Muscle layer of colon (tissue), 2 donors: ENCODE data around the gene COPE.

Experiments used
- H3K27ac ChIP-seq: one replicate; pipeline ENCODE4 v1.7.0; 2013; ENCODE audit warnings: low read depth, mild to moderate bottlenecking, low read length, moderate library complexity
- H3K27me3 ChIP-seq, 2 donors: one replicate each; pipeline ENCODE4 v1.7.0; 2013; ENCODE audit warnings: low read length in 2 of 2, mild to moderate bottlenecking in 2 of 2; ENCODE audit not compliant: insufficient read depth in 2 of 2, control insufficient read depth in 1 of 2
- H3K36me3 ChIP-seq: one replicate; pipeline ENCODE4 v1.7.0; 2013; ENCODE audit warnings: mild to moderate bottlenecking, low read length; ENCODE audit not compliant: insufficient read depth
- H3K4me1 ChIP-seq: one replicate; pipeline ENCODE4 v1.7.0; 2013; ENCODE audit warnings: mild to moderate bottlenecking, low read length; ENCODE audit not compliant: insufficient read depth
- H3K4me3 ChIP-seq, 2 donors: one replicate each; pipeline ENCODE4 v1.7.0; 2013; ENCODE audit warnings: low read length in 2 of 2, low read depth in 1 of 2, mild to moderate bottlenecking in 1 of 2, moderate library complexity in 1 of 2
- H3K9ac ChIP-seq: one replicate; pipeline ENCODE4 v1.7.0; 2013; ENCODE audit warnings: low read length
- H3K9me3 ChIP-seq: one replicate; pipeline ENCODE4 v1.7.0; 2013; ENCODE audit warnings: mild to moderate bottlenecking, low read length
- donor health status: abdominal sarcoma.
- donor health status: Adenocarcinoma of cecum.

Gene COPE

DNA sequence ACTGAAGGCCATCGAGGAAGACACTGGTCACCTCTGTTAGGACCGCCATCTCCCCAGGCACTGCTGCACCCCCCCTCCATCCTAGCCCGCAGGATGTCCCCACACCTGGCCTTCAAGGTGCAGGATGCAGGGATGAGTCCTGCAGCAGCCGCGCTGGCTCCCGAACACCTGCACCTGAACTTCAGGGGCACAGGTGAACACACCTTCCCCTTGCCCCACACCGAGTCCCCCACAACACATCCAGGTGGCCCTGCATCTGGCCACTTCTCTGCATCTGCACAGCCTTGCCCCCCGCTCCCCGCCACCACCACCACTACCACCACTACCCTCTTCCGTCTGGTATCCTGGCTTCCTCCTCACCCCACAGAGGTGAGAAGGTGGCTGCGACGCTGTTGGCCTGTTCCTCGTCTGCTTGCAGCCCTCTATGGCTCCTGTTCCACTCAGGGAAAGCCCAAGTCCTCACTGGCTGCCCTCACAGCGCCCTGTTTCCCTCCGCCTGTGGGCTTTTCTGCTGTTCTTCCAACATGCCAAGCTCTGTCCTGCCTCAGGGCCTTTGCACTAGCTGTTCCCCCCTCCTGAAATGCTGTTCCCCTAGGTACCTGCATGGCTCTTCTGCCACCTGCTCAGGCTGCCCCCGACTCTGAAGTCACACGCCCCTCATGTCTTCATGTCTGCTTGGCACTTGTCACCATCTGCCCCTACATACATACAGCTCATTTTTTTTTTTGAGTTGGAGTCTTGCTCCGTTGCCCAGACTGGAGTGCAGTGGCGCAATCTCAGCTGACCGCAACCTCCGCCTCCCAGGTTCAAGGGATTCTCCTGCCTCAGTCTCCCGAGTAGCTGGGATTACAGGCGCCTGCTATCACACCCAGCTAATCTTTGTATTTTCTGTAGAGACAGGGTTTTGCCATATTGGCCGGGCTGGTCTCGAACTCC lies 21.8 kb downstream of the COPE start:
- Histone ChIP-seq H3K27me3 (peaks cover 8 to 39% of the 10 kb centered on the region in 2 donors), H3K36me3 (peaks cover 13% of the 10 kb centered on the region), H3K9me3 (no peaks in the 10 kb centered on the region), H3K27ac (no peak overlapping the region), H3K4me3 (no peak overlapping the region), H3K9ac (no peak overlapping the region), H3K4me1 (no peaks in the 10 kb centered on the region)

GRCh38 chr19:18896421-18896841 lies 22.8 kb downstream of the COPE start:
- H3K27ac ChIP-seq: no peak overlapping the region
- no peak overlapping the region for H3K9ac ChIP-seq
- H3K4me3 ChIP-seq: no peak overlapping the region
- H3K36me3 ChIP-seq: peaks cover 10% of the 10 kb centered on the region
- H3K9me3 ChIP-seq: no peaks in the 10 kb centered on the region
- no peaks in the 10 kb centered on the region for H3K4me1 ChIP-seq
- peaks cover 8 to 39% of the 10 kb centered on the region in 2 donors for H3K27me3 ChIP-seq

GRCh38 chr19:18895824-18896341 lies 23.3 kb downstream of the COPE start, which contains the start of gene CERS1:
TSS of gene CERS1 (minus strand) at chr19:18896158. CDS start at chr19:18896072, 86 bp downstream.
- peaks cover 8 to 39% of the 10 kb centered on the region in 2 donors for H3K27me3 ChIP-seq
- H3K27ac ChIP-seq: no peak within 1 kb of the TSS
- H3K4me3 ChIP-seq: peak within 1 kb of the TSS; percentile 41 to 47
- no peaks in the 10 kb centered on the region for H3K9me3 ChIP-seq
- no peak within 1 kb of the TSS for H3K9ac ChIP-seq
- H3K36me3 ChIP-seq: peaks cover 4% of the 10 kb centered on the region
- H3K4me1 ChIP-seq: no peaks in the 10 kb centered on the region

DNA sequence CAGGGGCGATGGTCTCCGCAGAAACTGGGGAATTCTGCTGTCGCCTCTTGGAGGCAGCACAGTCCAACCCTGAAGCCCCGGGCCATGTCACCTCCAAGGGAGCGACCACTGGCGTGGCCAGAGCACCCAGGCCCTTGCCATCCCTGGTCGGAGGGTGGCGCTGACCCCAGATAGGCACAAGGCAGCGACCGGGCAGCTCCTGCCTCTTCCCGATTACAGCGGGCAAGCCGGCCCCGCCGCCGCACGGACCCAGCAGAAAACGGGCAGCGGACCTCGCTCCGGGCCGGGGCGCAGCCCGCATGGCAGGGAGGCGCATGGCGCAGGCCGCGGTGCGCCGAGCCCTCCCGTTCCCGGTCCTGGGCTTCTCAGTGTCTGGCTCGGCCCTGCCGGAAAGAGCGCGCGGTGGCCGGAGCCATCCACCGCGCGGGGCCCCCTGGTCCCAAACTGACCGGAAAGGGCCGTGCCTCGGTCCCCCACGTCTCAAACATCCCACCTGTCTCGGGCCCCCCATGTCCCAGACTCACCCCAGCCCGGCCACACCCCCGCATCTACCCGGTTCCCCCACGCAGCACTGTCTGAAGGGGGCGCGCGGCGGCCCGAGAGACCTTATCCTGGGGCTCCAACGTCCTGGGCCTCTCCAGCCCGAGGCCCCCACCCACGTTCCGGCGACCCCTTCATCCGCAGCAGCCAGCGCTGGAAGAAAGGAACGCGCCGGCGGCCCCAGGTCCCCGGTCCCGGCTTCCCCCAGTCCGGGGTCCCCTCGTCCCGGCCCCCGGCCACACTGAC lies 24.0 kb downstream of the COPE start:
- Histone ChIP-seq H3K4me3 (peak overlapping the region; percentile 41 to 47), H3K27ac (no peak overlapping the region), H3K27me3 (peaks cover 8 to 39% of the 10 kb centered on the region in 2 donors), H3K9me3 (no peaks in the 10 kb centered on the region), H3K36me3 (no peaks in the 10 kb centered on the region), H3K9ac (no peak overlapping the region), H3K4me1 (no peaks in the 10 kb centered on the region)

DNA sequence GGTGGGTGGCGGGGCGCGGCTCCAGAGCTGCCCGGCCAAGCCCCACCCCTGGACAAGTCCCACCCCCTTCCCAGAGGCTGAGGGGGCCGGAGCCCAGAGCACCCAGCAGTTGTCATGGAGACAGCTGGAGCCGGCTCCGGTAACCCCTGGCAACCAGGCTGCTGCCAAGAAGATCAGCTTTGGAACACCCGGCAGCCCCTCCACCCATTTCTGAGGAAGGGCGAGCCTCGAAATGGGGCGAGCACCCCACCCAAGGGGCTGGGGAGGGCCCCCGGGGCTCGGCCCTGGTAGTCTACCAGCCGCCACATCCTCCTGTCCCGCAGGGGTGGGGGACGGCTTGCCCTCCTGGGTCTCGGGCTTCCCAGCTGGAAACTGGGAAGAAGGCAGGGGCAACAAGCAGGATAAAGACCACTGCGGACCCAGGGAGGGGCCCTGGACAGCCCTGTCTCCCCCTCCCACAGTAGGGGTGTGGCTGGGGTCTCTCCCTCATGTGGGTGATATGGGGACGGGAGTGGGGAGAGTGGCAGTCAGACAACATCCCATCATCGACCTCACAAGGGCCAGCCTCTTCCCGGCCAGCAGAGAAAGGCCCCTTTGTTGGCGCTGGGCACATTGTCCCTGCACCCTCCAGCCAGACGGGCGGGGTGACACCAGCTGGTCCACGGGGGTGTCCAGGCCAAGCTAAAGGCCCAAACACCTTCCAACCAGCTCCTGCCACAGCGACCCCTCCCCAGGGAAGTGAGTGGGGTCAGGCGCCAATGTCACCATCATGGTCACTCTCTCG lies 24.7 kb downstream of the COPE start:
- no peaks in the 10 kb centered on the region for H3K36me3 ChIP-seq
- H3K4me1 ChIP-seq: no peaks in the 10 kb centered on the region
- peak overlapping the region in 1 of 2 donors; percentile 41 for H3K4me3 ChIP-seq
- no peak overlapping the region for H3K9ac ChIP-seq
- no peak overlapping the region for H3K27ac ChIP-seq
- no peaks in the 10 kb centered on the region for H3K9me3 ChIP-seq
- peaks cover 8 to 39% of the 10 kb centered on the region in 2 donors for H3K27me3 ChIP-seq

GRCh38 chr19:18893587-18894253 lies 25.5 kb downstream of the COPE start:
- Histone ChIP-seq H3K27ac (no peak overlapping the region), H3K36me3 (no peaks in the 10 kb centered on the region), H3K27me3 (peaks cover 8 to 39% of the 10 kb centered on the region in 2 donors), H3K4me1 (no peaks in the 10 kb centered on the region), H3K9ac (no peak overlapping the region), H3K4me3 (no peak overlapping the region), H3K9me3 (no peaks in the 10 kb centered on the region)

- H3K36me3 ChIP-seq: no peaks in the 10 kb centered on the region
- H3K9me3 ChIP-seq: no peaks in the 10 kb centered on the region
- H3K27ac ChIP-seq: no peak overlapping the region
- H3K4me1 ChIP-seq: no peaks in the 10 kb centered on the region
- peaks cover 8 to 21% of the 10 kb centered on the region in 2 donors for H3K27me3 ChIP-seq
- no peak overlapping the region for H3K9ac ChIP-seq
- no peak overlapping the region for H3K4me3 ChIP-seq
These were observed 29.0 kb downstream of the COPE start for GRCh38 chr19:18889949-18890745.

GRCh38 chr19:18886972-18887371 lies 32.2 kb downstream of the COPE start:
- H3K9me3 ChIP-seq: no peaks in the 10 kb centered on the region
- no peaks in the 10 kb centered on the region for H3K36me3 ChIP-seq
- no peak overlapping the region for H3K4me3 ChIP-seq
- no peaks in the 10 kb centered on the region for H3K27me3 ChIP-seq
- H3K9ac ChIP-seq: no peak overlapping the region
- H3K4me1 ChIP-seq: no peaks in the 10 kb centered on the region
- no peak overlapping the region for H3K27ac ChIP-seq

GRCh38 chr19:18883526-18884304 lies 35.5 kb downstream of the COPE start:
- Histone ChIP-seq H3K9ac (no peak overlapping the region), H3K4me1 (no peaks in the 10 kb centered on the region), H3K27me3 (no peaks in the 10 kb centered on the region), H3K36me3 (no peaks in the 10 kb centered on the region), H3K4me3 (no peak overlapping the region), H3K9me3 (no peaks in the 10 kb centered on the region), H3K27ac (no peak overlapping the region)
